Right atrium auricular region (tissue), 2 donors: ENCODE measurements around the gene SMIM10L1. TPM values are rescaled to one million over a fixed set of nuclear protein-coding genes. Genes with fewer than 3 reads are reported as not detected.

ENCODE experiments used
- DNase-seq: peaks from one replicate; pipeline ENCODE4 v3.0.0-alpha.2; 2019; ENCODE audit warnings: low spot score
- H3K27ac ChIP-seq, 2 donors: fragments of 200-600 bp; sonication (generic); 1 replicate in 1 of 2; 2 replicates in 1 of 2; pipeline ENCODE4 v1.5.1; 2016 to 2019
- H3K27me3 ChIP-seq, 2 donors: fragments of 200-600 bp; sonication (generic); one replicate each; pipeline versions ENCODE4 v1.5.1 to v1.6.0; 2017 to 2019
- H3K36me3 ChIP-seq: fragments of 200-600 bp; sonication (generic); one replicate; pipeline ENCODE4 v1.5.1; 2016
- H3K4me1 ChIP-seq, 2 donors: fragments of 200-600 bp; sonication (generic); one replicate each; pipeline versions ENCODE4 v1.5.1 to v1.6.0; 2017 to 2019
- H3K4me3 ChIP-seq, 2 donors: fragments of 200-600 bp; sonication (generic); 1 replicate in 1 of 2; 2 replicates in 1 of 2; pipeline ENCODE4 v1.5.1; 2017 to 2019; ENCODE audit warnings: mild to moderate bottlenecking in 1 of 2, moderate library complexity in 1 of 2
- H3K9me3 ChIP-seq, 2 donors: fragments of 200-600 bp; sonication (generic); one replicate each; pipeline ENCODE4 v1.5.1; 2019
- total RNA-seq, 2 donors: library from RNA; depleted of rRNA; stranded (reverse); fragments of >200 nt; gene quantifications; one replicate each; pipeline ENCODE4 v1.1.0, GENCODE V29; 2016
- TF ChIP-seq, protein P1 (sequence below), 2 donors: fragments of 200-600 bp; sonication (generic); IDR thresholded peaks; one replicate each; pipeline ENCODE4 v1.5.1; 2019; ENCODE audit warnings: antibody characterized with exemption in 2 of 2

The SMIM10L1 gene
- 10 to 100 TPM; 11.8 to 13.3 TPM for total RNA-seq

DNA sequence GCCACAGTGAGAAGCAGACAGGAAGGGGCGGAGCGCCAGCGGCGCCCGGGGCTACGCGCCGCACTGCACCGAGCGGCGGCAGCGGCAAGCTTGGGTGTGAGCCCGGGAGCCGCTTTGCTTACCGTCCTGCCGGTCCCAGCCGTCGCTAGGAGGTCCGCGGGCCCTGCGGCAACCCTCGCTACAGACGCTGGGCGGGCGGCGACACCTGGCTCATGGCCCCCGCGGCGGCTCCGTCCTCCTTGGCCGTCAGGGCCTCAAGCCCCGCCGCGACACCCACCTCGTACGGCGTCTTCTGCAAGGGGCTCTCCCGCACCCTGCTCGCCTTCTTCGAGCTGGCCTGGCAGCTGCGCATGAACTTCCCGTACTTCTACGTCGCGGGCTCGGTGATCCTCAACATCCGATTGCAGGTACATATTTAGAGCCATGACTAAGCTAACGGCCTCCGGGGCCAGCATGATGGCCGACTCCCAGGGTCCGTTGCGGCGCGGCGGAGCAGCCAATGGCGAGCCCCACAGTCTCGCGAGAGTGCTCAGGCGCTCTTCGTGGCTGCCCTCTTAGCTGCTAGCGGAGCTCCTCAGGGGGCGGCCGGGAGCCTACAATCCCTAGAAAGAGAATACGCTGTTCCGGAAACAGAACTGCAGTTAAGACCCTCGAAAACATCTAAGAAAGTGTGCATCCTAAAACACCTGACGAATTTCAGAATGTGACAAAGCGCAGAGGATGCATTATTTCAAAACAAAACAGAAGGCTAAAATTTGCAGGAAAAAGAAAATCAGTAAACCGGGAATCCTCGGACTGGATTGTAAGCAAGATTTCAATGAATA, at the start of gene SMIM10L1:
Gene SMIM10L1, plus strand, starts transcription at position 50 of the 824 bp plus-strand sequence. Its CDS starts 163 bp downstream, at position 213.
- TF ChIP-seq, protein P1, sequence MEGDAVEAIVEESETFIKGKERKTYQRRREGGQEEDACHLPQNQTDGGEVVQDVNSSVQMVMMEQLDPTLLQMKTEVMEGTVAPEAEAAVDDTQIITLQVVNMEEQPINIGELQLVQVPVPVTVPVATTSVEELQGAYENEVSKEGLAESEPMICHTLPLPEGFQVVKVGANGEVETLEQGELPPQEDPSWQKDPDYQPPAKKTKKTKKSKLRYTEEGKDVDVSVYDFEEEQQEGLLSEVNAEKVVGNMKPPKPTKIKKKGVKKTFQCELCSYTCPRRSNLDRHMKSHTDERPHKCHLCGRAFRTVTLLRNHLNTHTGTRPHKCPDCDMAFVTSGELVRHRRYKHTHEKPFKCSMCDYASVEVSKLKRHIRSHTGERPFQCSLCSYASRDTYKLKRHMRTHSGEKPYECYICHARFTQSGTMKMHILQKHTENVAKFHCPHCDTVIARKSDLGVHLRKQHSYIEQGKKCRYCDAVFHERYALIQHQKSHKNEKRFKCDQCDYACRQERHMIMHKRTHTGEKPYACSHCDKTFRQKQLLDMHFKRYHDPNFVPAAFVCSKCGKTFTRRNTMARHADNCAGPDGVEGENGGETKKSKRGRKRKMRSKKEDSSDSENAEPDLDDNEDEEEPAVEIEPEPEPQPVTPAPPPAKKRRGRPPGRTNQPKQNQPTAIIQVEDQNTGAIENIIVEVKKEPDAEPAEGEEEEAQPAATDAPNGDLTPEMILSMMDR (IDR thresholded peaks at IDR 0.05) = peak in 1 of 2 donors; percentile 18
- H3K4me1 ChIP-seq = peaks cover 0 to 35% of the 10 kb centered on the region in 2 donors
- DNase-seq = peak; percentile 93

DNA sequence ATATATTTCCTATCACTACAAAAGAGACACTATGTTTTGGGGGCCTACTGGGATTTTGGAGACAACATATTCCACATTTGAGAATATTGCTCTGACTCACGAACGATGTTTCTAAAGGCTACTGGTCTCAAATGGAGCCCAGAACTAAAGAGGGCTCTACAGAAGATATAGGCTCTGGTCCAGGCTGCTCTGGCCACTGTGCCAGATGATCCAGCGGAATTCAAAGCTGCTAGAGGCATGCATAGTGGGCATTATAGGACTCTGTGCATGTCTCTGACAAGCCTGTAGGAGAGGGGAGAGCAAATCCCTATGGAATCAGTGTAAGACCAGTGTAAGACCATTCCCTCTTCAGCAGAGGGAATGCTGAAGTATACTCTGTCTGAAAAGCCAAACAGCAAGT, 40.6 kb upstream of the SMIM10L1 start:
- Histone ChIP-seq H3K9me3 (no peaks in the 10 kb centered on the region), H3K27ac (peak overlapping the region in 1 of 2 donors; percentile 6), H3K4me1 (peaks cover 0 to 20% of the 10 kb centered on the region in 2 donors), H3K27me3 (no peaks in the 10 kb centered on the region), H3K4me3 (no peak overlapping the region), H3K36me3 (no peaks in the 10 kb centered on the region)
- TF ChIP-seq, protein P1 (IDR thresholded peaks at IDR 0.05) = no peak
- no peak for DNase-seq

More for the DNA sequence above, at the start of gene SMIM10L1:
- H3K27ac ChIP-seq = peak within 1 kb of the TSS; percentile 98 to 100
- H3K27me3 ChIP-seq = no peaks in the 10 kb centered on the region
- peak within 1 kb of the TSS; percentile 95 to 99 for H3K4me3 ChIP-seq
- no peaks in the 10 kb centered on the region for H3K36me3 ChIP-seq
- H3K9me3 ChIP-seq = no peaks in the 10 kb centered on the region

DNA sequence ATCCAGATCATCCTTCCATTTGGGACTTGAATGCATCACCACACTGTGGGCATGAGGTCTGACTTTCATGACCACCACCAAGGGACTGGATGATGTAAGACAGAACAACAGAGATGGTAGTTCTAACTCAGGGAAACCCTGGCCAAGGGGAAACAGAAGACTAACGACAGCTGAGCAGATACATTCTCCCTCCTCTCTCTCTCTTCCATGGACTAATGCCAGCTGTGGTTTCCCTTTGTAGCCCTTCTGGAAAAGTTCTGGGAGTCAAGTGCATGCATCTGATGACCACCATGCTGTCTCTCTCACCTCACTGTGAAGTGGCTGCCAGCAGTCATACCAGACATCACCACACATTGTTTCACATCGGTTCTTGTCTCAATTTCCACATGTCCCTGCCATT, 40.0 kb upstream of the SMIM10L1 start:
- Histone ChIP-seq H3K4me3 (no peak overlapping the region), H3K9me3 (no peaks in the 10 kb centered on the region), H3K36me3 (no peaks in the 10 kb centered on the region), H3K27me3 (no peaks in the 10 kb centered on the region), H3K27ac (peak overlapping the region in 1 of 2 donors; percentile 6), H3K4me1 (peaks cover 0 to 20% of the 10 kb centered on the region in 2 donors)
- no peak for DNase-seq
- TF ChIP-seq, protein P1 (IDR thresholded peaks at IDR 0.05) = no peak

DNA sequence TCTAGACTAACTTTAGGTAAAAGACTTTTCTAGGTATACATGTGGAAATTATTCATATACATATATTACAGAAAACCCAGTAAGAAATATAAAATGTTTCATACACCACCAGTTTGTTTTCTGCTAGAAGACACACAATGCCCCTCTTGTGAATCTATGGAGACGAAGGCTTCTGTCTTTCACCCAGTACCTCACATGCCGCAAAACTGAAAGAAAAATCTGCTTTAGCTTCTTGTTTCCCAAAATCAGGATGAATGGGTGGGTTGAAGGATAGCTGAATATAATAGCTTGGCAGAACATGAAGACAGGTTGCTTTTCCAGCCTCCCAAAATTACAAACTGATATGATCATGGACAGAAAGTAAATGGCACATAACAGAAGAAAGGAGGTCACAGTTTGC, 37.8 kb upstream of the SMIM10L1 start:
- no peaks in the 10 kb centered on the region for H3K9me3 ChIP-seq
- no peak overlapping the region for H3K27ac ChIP-seq
- no peak overlapping the region for H3K4me3 ChIP-seq
- TF ChIP-seq, protein P1 (IDR thresholded peaks at IDR 0.05) = no peak
- H3K27me3 ChIP-seq = no peaks in the 10 kb centered on the region
- DNase-seq = no peak
- H3K36me3 ChIP-seq = no peaks in the 10 kb centered on the region
- peaks cover 0 to 20% of the 10 kb centered on the region in 2 donors for H3K4me1 ChIP-seq

DNA sequence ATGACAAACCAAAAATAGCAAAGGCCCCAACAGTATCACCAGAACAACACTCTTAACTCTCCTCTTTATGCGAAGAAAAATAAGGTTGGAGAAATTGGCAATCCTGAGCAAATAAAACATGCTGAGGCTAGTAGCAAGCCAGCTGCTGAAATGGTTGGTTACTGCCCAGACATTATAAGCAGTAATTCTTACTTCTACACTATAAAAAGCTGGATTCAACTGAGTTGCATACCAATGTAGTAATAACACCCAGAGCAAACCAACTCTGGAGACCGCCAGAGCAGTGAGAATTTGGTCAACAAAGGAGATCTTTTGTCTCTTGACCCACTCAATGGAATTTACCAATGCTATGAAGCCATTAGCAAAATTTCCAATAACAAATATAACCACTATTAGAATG, 37.2 kb upstream of the SMIM10L1 start:
- Histone ChIP-seq H3K27ac (no peak overlapping the region), H3K27me3 (no peaks in the 10 kb centered on the region), H3K4me1 (peaks cover 0 to 20% of the 10 kb centered on the region in 2 donors), H3K9me3 (no peaks in the 10 kb centered on the region), H3K36me3 (no peaks in the 10 kb centered on the region), H3K4me3 (no peak overlapping the region)
- no peak for DNase-seq
- TF ChIP-seq, protein P1 (IDR thresholded peaks at IDR 0.05) = no peak
